ENCODE measurements around the gene INPP5F.

GRCh38 chr10:119693262-119693957 is 32.4 kb upstream of the INPP5F start:
- TF ChIP-seq EZH2phosphoT487 (IDR thresholded peaks at IDR 0.05; ENCODE audit: insufficient read depth, low read depth): no peak
- no peak for TF ChIP-seq EZH2 (IDR thresholded peaks at IDR 0.05; ENCODE audit: insufficient read depth, poor library complexity, severe bottlenecking)
